GM23248 (cell line): Measurements from ENCODE around the gene NAE1. TPM values are rescaled to one million over a fixed set of nuclear protein-coding genes. Genes with fewer than 3 reads are reported as not detected.

Source experiments
- DNase-seq: peaks from one replicate; pipeline ENCODE4 v3.0.0-alpha.2; 2015
- H2AFZ ChIP-seq: fragments of 200-600 bp; sonication (generic); 2 replicates; pipeline ENCODE4 v1.6.1; 2016; ENCODE audit warnings: antibody characterized with exemption
- H3F3A ChIP-seq: fragments of 200-600 bp; sonication (generic); 2 replicates; pipeline ENCODE4 v1.6.1; 2016; ENCODE audit warnings: mild to moderate bottlenecking, antibody characterized with exemption, mixed run types; ENCODE audit not compliant: insufficient read depth
- H3K27ac ChIP-seq: fragments of 200-600 bp; sonication (generic); 2 replicates; pipeline ENCODE4 v1.5.1; 2016; ENCODE audit warnings: mild to moderate bottlenecking
- H3K27me3 ChIP-seq: fragments of 200-600 bp; sonication (generic); replicated peaks from 2 replicates; pipeline ENCODE4 v1.6.1; 2016; ENCODE audit warnings: mild to moderate bottlenecking; ENCODE audit not compliant: insufficient read depth
- H3K36me3 ChIP-seq: fragments of 200-600 bp; sonication (generic); 2 replicates; pipeline ENCODE4 v1.6.1; 2016; ENCODE audit warnings: low read depth, mild to moderate bottlenecking
- H3K4me1 ChIP-seq: fragments of 200-600 bp; sonication (generic); 2 replicates; pipeline ENCODE4 v1.6.1; 2016; ENCODE audit warnings: mild to moderate bottlenecking; ENCODE audit not compliant: insufficient read depth
- H3K4me2 ChIP-seq: fragments of 200-600 bp; sonication (generic); one replicate; pipeline ENCODE4 v1.6.1; 2016; ENCODE audit warnings: mild to moderate bottlenecking; ENCODE audit not compliant: unreplicated experiment
- H3K4me3 ChIP-seq: fragments of 200-600 bp; sonication (generic); 2 replicates; pipeline ENCODE4 v1.5.1; 2016; ENCODE audit warnings: mild to moderate bottlenecking
- H3K79me2 ChIP-seq: fragments of 200-600 bp; sonication (generic); 2 replicates; pipeline ENCODE4 v1.6.1; 2016; ENCODE audit warnings: mild to moderate bottlenecking; ENCODE audit not compliant: insufficient read depth
- H3K9ac ChIP-seq: fragments of 200-600 bp; sonication (generic); 2 replicates; pipeline ENCODE4 v1.6.1; 2016; ENCODE audit warnings: mild to moderate bottlenecking
- H3K9me2 ChIP-seq: fragments of 200-600 bp; sonication (generic); 2 replicates; pipeline ENCODE4 v1.6.1; 2016; ENCODE audit warnings: mixed run types, mild to moderate bottlenecking, moderate library complexity; ENCODE audit not compliant: insufficient read depth
- H3K9me3 ChIP-seq: fragments of 200-600 bp; sonication (generic); one replicate; pipeline ENCODE4 v1.6.1; 2017; ENCODE audit warnings: low read depth
- H4K20me1 ChIP-seq: fragments of 200-600 bp; sonication (generic); 2 replicates; pipeline ENCODE4 v1.6.0; 2016; ENCODE audit not compliant: insufficient read depth
- EZH2 ChIP-seq: fragments of 200-600 bp; sonication (generic); IDR thresholded peaks from 2 replicates; pipeline ENCODE4 v1.6.1; 2018; ENCODE audit warnings: antibody characterized with exemption, mild to moderate bottlenecking; ENCODE audit not compliant: insufficient read depth, poor library complexity, severe bottlenecking
- EZH2phosphoT487 ChIP-seq: fragments of 200-600 bp; sonication (generic); IDR thresholded peaks from 2 replicates; pipeline ENCODE4 v1.6.1; 2018; ENCODE audit warnings: antibody characterized with exemption, moderate library complexity, mild to moderate bottlenecking, low read depth; ENCODE audit not compliant: insufficient read depth
- WGBS, 2 experiments: methylation state at CpG; one replicate each; pipeline ENCODE4 v1.1.6; 2015 to 2017; ENCODE audit warnings: low lambda C conversion rate in 2 of 2, low coverage in 1 of 2; ENCODE audit errors: missing lambda C conversion rate in 2 of 2; 5-methylcytosine and 5-hydroxymethylcytosine counted together
- in situ Hi-C: fragments of 300-500 bp; cut with MboI; formaldehyde crosslinking; loops from 2 replicates; pipeline ENCODE4 v1.15.0; 2020
- polyA plus RNA-seq: library from polyadenylated mRNA; unstranded; fragments of >200 nt; fragmentation: Nextera tagmentation; extraction: Ambion mirVana; gene quantifications from 2 replicates; pipeline ENCODE4 v1.2.1, GENCODE V29; 2016
- total RNA-seq: library from RNA; depleted of rRNA; stranded (reverse); fragments of >200 nt; shearing (Covaris generic); gene quantifications from 2 replicates; pipeline ENCODE4 v1.2.3, GENCODE V29; 2014

The NAE1 gene
- total and polyA plus RNA-seq, 2 experiments from 2014 or later, result 90.1 to 92.5 TPM

DNA sequence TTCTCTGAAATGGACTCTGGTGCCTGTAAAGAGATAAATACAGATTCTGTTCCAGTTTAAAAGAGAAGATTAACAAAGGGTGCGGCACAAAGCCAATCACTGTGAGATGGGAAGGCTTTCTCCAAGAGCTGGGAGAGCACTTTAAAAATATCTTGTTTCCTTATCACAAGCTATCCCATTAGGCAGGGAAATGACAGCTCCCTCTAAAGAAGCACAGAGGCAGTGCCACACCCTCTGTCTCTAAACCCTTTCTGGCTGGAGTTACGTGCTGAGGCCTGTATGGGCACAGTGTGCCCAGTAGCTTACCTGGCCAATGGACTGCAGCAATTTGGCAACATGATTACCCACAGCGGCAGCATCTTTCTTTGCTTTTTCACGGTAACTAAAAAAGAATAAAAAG is 20.4 kb downstream of the NAE1 start:
- H3K9ac ChIP-seq, result no peak overlapping the region
- H3K79me2 ChIP-seq, result no peaks in the 10 kb centered on the region
- in situ Hi-C loops, result no loop called here
- H3K9me3 ChIP-seq, result no peaks in the 10 kb centered on the region
- H3K27ac ChIP-seq, result no peak overlapping the region
- TF ChIP-seq EZH2phosphoT487 (no peak), EZH2 (no peak)
- H3F3A ChIP-seq, result no peaks in the 10 kb centered on the region
- H3K4me1 ChIP-seq, result no peaks in the 10 kb centered on the region
- no peak overlapping the region for H3K4me2 ChIP-seq
- H3K36me3 ChIP-seq, result peaks cover 49% of the 10 kb centered on the region
- no peaks in the 10 kb centered on the region for H3K9me2 ChIP-seq
- no peaks in the 10 kb centered on the region for H4K20me1 ChIP-seq
- WGBS, 2 experiments, result 96 to 97% methylated on average over 4 of the region's 4 CpGs
- no peak overlapping the region for H3K4me3 ChIP-seq
- H2AFZ ChIP-seq, result no peak overlapping the region
- H3K27me3 ChIP-seq, result no peaks in the 10 kb centered on the region
- DNase-seq, result no peak

GRCh38 chr16:66809765-66810164 is 21.0 kb downstream of the NAE1 start:
- Histone ChIP-seq H3K9me2 (no peaks in the 10 kb centered on the region), H3K4me3 (no peak overlapping the region), H3K4me1 (no peaks in the 10 kb centered on the region), H3K9me3 (no peaks in the 10 kb centered on the region), H3K27me3 (no peaks in the 10 kb centered on the region), H3K36me3 (peaks cover 53% of the 10 kb centered on the region), H2AFZ (no peak overlapping the region), H3F3A (no peaks in the 10 kb centered on the region), H4K20me1 (no peaks in the 10 kb centered on the region), H3K27ac (no peak overlapping the region), H3K9ac (no peak overlapping the region), H3K4me2 (no peak overlapping the region), H3K79me2 (no peaks in the 10 kb centered on the region)
- in situ Hi-C loops, result no loop called here
- no peak for DNase-seq
- TF ChIP-seq EZH2 (no peak), EZH2phosphoT487 (no peak)
- 96 to 99% methylated on average over 4 of the region's 4 CpGs for WGBS, 2 experiments

DNA sequence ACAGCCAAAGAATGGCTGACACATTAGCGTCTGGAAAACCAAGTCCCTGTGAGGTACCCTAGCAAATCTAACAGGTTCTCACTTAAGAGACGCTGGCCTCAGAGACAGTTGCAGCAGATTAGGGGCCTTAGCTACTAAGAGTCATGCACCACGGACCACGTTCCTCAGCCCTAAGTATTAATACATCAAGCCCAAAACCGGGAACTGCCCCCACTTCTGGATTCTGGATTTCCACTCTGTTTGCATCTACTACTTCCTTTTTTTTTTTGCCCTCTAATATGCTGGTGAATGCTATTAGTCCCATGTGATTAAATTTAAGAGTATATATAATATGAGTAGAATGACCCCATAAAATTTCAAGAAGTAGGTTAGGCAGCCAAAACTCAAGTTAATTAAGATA is 28.6 kb downstream of the NAE1 start:
- H3K79me2 ChIP-seq, result no peaks in the 10 kb centered on the region
- H3K27me3 ChIP-seq, result no peaks in the 10 kb centered on the region
- no peak overlapping the region for H3K9ac ChIP-seq
- no peak overlapping the region for H3K27ac ChIP-seq
- no peak overlapping the region for H2AFZ ChIP-seq
- WGBS, 2 experiments, result 95 to 97% methylated on average over 5 of the region's 5 CpGs
- H3F3A ChIP-seq, result peaks cover 17% of the 10 kb centered on the region; the same call in 1 of the 2 replicates
- no peaks in the 10 kb centered on the region for H3K4me1 ChIP-seq
- no peak for DNase-seq
- no peaks in the 10 kb centered on the region for H3K9me3 ChIP-seq
- no peak overlapping the region for H3K4me2 ChIP-seq
- TF ChIP-seq EZH2, result no peak
- TF ChIP-seq EZH2phosphoT487, result no peak
- no peaks in the 10 kb centered on the region for H4K20me1 ChIP-seq
- in situ Hi-C loops, result no loop called here
- no peaks in the 10 kb centered on the region for H3K9me2 ChIP-seq
- no peak overlapping the region for H3K4me3 ChIP-seq
- H3K36me3 ChIP-seq, result peaks cover 37% of the 10 kb centered on the region

DNA sequence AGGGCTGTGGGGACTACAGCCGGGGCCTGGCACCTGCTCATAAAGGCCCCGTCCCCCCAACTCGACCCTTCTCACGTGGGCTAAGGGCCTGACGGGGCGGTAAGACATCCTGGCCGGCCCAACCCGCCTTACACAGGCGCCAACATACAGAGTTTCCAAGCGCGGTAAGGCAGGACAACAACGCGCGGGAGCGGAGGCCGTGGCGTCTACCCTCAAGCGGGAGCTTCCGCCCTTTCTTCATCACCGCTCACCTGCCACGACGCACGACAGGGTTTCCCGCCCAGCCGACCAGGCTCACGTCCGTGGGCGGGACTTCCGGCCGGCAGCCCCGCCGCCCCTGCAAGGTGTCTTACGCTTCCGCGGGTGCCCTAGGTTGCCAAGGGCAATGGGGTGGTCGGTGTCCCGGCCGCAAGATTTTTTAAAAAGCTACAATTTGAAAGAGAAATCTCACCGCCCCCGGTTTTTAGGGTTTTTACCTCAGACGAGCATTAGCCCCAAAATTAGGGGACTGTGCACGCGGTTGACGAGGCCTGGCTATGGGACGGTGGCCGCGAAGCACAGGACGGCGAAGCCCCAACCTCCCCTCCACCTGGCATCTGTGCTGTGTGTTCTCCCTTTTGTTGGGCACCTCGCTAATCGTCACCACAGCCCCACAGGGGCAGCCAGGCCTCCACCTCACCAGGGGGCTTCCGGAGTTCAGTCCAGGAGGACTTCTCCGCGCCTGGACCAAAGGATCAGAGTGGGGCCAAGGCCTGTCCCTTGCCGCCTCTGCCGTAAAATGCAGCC is 29.3 kb downstream of the NAE1 start, which contains the start of gene TERB1:
Gene TERB1, minus strand, starts transcription at position 265 of the 786 bp plus-strand sequence. CDS start 4,786 bp downstream, outside the sequence.
- no peaks in the 10 kb centered on the region for H3K9me3 ChIP-seq
- H3K9ac ChIP-seq, result no peak within 1 kb of the TSS
- no peak within 1 kb of the TSS for H3K4me2 ChIP-seq
- no peaks in the 10 kb centered on the region for H3K79me2 ChIP-seq
- in situ Hi-C loops, result no loop called here
- no peaks in the 10 kb centered on the region for H4K20me1 ChIP-seq
- no peaks in the 10 kb centered on the region for H3K27me3 ChIP-seq
- H2AFZ ChIP-seq, result no peak within 1 kb of the TSS
- H3K36me3 ChIP-seq, result peaks cover 36% of the 10 kb centered on the region
- 90 to 91% methylated on average over 50 to 56 of the region's 56 CpGs for WGBS, 2 experiments
- TF ChIP-seq EZH2 (no peak), EZH2phosphoT487 (no peak)
- no peak for DNase-seq
- H3K4me1 ChIP-seq, result no peaks in the 10 kb centered on the region
- H3K4me3 ChIP-seq, result no peak within 1 kb of the TSS
- peaks cover 17% of the 10 kb centered on the region; the same call in 1 of the 2 replicates for H3F3A ChIP-seq
- no peak within 1 kb of the TSS for H3K27ac ChIP-seq
- no peaks in the 10 kb centered on the region for H3K9me2 ChIP-seq
